Kidney (tissue), 14 donors: ENCODE measurements around the gene VTI1A. TPM values are rescaled to one million over a fixed set of nuclear protein-coding genes. Genes with fewer than 3 reads are reported as not detected.

Source experiments
- DNase-seq, 5 donors: peaks; one replicate each; pipeline ENCODE4 v3.0.0-alpha.2; 2013 to 2020
- FAIRE-seq: peaks from 2 replicates; lab custom pipeline; 2012; peaks lifted over from hg19 to GRCh38; lab: Jason Lieb, UNC
- H3K27ac ChIP-seq, 2 donors: one replicate each; pipeline ENCODE4 v1.7.0; 2013; ENCODE audit warnings: low read depth in 2 of 2, low read length in 2 of 2, inconsistent platforms in 1 of 2
- H3K27me3 ChIP-seq: one replicate; pipeline ENCODE4 v1.7.1; 2013; ENCODE audit warnings: low read length, inconsistent platforms; ENCODE audit not compliant: control insufficient read depth, insufficient read depth
- H3K36me3 ChIP-seq, 3 donors: one replicate each; pipeline versions ENCODE4 v1.7.0 to v1.7.1; 2013; ENCODE audit warnings: low read length in 3 of 3, control low read depth in 1 of 3, inconsistent platforms in 1 of 3; ENCODE audit not compliant: insufficient read depth in 3 of 3, control insufficient read depth in 2 of 3
- H3K4me1 ChIP-seq, 3 donors: one replicate each; pipeline versions ENCODE4 v1.7.0 to v1.7.1; 2013; ENCODE audit warnings: low read length in 3 of 3, inconsistent platforms in 1 of 3, low read depth in 1 of 3; ENCODE audit not compliant: control insufficient read depth in 2 of 3, insufficient read depth in 2 of 3
- H3K4me3 ChIP-seq, 3 donors: one replicate each; pipeline versions ENCODE4 v1.7.0 to v1.8.1; 2013; ENCODE audit warnings: low read length in 3 of 3, control low read depth in 1 of 3, inconsistent platforms in 1 of 3
- H3K9ac ChIP-seq, 3 donors: one replicate each; pipeline versions ENCODE4 v1.7.0 to v1.7.1; 2013; ENCODE audit warnings: low read length in 3 of 3, control low read depth in 1 of 3, inconsistent platforms in 1 of 3
- H3K9me3 ChIP-seq, 3 donors: one replicate each; pipeline versions ENCODE4 v1.7.0 to v1.7.1; 2013; ENCODE audit warnings: low read length in 3 of 3, control low read depth in 1 of 3, inconsistent platforms in 1 of 3; ENCODE audit not compliant: control insufficient read depth in 2 of 3, insufficient read depth in 1 of 3
- intact Hi-C: fragments of 100-400 bp; cut with DNase I; formaldehyde crosslinking; loops from one replicate; pipeline ENCODE4 v1.11.1; 2022
- polyA plus RNA-seq: library from polyadenylated mRNA; stranded (reverse); fragments of 350-450 nt; fragmentation: Illumina TruSeq; extraction: RNeasy Lipid Tissue Mini Kit (QIAGEN cat#74804); gene quantifications from one replicate; pipeline ENCODE4 v1.2.3, GENCODE V29; 2014; ENCODE audit warnings: low read depth, low replicate concordance; ENCODE audit not compliant: insufficient read depth
- total RNA-seq: library from RNA; stranded (reverse); fragmentation: NEBNext Ultra II Directional; extraction: Animal tissue kit (Norgen Biotek cat#: 25700); gene quantifications from one replicate; pipeline ENCODE4 v1.2.1, GENCODE V29; 2021
- TF ChIP-seq, protein P1 (sequence below): IDR thresholded peaks from 3 replicates; pipeline ENCODE4 v1.5.1; 2012; ENCODE audit warnings: mild to moderate bottlenecking, moderate library complexity, borderline replicate concordance; ENCODE audit not compliant: insufficient read depth; ENCODE audit errors: extremely low read depth
- donor health status: control.
- donor health status: control.
- donor health status: control.
- donor health status: control.
- donor health status: control.
- donor health status: DM: yes; HTN: yes; CAD: no.
- donor health status: Normal renal cell carcinoma (clear cell type).

VTI1A gene
- total and polyA plus RNA-seq, 2 donors from 2014 or later, result 9.2 to 41.8 TPM

- no peak overlapping the region for H3K9ac ChIP-seq
- no peak for DNase-seq
- no peaks in the 10 kb centered on the region for H3K9me3 ChIP-seq
- H3K4me3 ChIP-seq, result no peak overlapping the region
- H3K4me1 ChIP-seq, result peaks cover 0 to 7% (median 0%) of the 10 kb centered on the region in 3 donors
- FAIRE-seq, result no peak
- no peaks in the 10 kb centered on the region for H3K27me3 ChIP-seq
- no peak overlapping the region for H3K27ac ChIP-seq
- intact Hi-C loops, result no loop called here
- no peaks in the 10 kb centered on the region for H3K36me3 ChIP-seq
- TF ChIP-seq, protein P1, sequence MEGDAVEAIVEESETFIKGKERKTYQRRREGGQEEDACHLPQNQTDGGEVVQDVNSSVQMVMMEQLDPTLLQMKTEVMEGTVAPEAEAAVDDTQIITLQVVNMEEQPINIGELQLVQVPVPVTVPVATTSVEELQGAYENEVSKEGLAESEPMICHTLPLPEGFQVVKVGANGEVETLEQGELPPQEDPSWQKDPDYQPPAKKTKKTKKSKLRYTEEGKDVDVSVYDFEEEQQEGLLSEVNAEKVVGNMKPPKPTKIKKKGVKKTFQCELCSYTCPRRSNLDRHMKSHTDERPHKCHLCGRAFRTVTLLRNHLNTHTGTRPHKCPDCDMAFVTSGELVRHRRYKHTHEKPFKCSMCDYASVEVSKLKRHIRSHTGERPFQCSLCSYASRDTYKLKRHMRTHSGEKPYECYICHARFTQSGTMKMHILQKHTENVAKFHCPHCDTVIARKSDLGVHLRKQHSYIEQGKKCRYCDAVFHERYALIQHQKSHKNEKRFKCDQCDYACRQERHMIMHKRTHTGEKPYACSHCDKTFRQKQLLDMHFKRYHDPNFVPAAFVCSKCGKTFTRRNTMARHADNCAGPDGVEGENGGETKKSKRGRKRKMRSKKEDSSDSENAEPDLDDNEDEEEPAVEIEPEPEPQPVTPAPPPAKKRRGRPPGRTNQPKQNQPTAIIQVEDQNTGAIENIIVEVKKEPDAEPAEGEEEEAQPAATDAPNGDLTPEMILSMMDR, result no peak
These were observed 206.2 kb downstream of the VTI1A start for GRCh38 chr10:112653215-112653614.

DNA sequence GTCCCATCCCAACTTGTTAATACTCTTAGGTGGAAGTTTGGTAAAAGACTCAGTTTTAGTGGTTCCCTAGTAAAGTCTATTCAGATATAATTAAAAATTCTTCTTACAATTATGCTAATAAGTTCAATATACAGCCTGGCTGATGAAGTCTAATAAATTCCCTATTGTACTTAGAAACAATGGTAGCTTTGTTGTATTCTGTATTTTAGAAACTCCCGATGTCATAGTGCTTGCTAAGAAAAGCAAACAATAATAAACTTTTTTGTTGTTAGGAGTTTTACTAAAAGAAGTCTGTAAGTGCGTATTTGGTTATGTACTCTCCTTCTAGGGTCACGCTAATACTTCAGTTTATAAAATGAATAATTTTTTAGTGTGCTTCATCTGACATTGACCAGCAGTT lies 206.8 kb downstream of the VTI1A start:
- H3K36me3 ChIP-seq, result no peaks in the 10 kb centered on the region
- H3K9ac ChIP-seq, result no peak overlapping the region
- DNase-seq, result no peak
- H3K4me3 ChIP-seq, result no peak overlapping the region
- no peaks in the 10 kb centered on the region for H3K27me3 ChIP-seq
- TF ChIP-seq, protein P1, result no peak
- FAIRE-seq, result no peak
- H3K27ac ChIP-seq, result no peak overlapping the region
- H3K9me3 ChIP-seq, result no peaks in the 10 kb centered on the region
- intact Hi-C loops, result no loop called here
- peaks cover 0 to 7% (median 0%) of the 10 kb centered on the region in 3 donors for H3K4me1 ChIP-seq

- Histone ChIP-seq H3K9ac (no peak overlapping the region), H3K27ac (no peak overlapping the region), H3K36me3 (no peaks in the 10 kb centered on the region), H3K4me3 (no peak overlapping the region), H3K4me1 (peaks cover 0 to 7% (median 0%) of the 10 kb centered on the region in 3 donors), H3K27me3 (no peaks in the 10 kb centered on the region), H3K9me3 (no peaks in the 10 kb centered on the region)
- DNase-seq, result no peak
- TF ChIP-seq, protein P1, result no peak
- no peak for FAIRE-seq
- intact Hi-C loops, result no loop called here
These were observed 207.8 kb downstream of the VTI1A start for GRCh38 chr10:112654794-112655193.

- H3K4me1 ChIP-seq, result peaks cover 0 to 7% (median 0%) of the 10 kb centered on the region in 3 donors
These were observed 208.7 kb downstream of the VTI1A start for GRCh38 chr10:112655722-112656121.

More at GRCh38 chr10:112655722-112656121, 208.7 kb downstream of the VTI1A start:
- no peaks in the 10 kb centered on the region for H3K9me3 ChIP-seq
- no peak overlapping the region for H3K9ac ChIP-seq
- H3K36me3 ChIP-seq, result no peaks in the 10 kb centered on the region
- no peak for DNase-seq
- no peaks in the 10 kb centered on the region for H3K27me3 ChIP-seq
- H3K27ac ChIP-seq, result no peak overlapping the region
- TF ChIP-seq, protein P1, result no peak
- intact Hi-C loops, result no loop called here
- FAIRE-seq, result no peak
- H3K4me3 ChIP-seq, result no peak overlapping the region
